GM23338 (cell line): Measurements from ENCODE around the gene GET4. TPM values are rescaled to one million over a fixed set of nuclear protein-coding genes. Genes with fewer than 3 reads are reported as not detected.

Experiments
- ATAC-seq: fragments of 200-7000 bp; cut with Tn5 transposase; 3 replicates; pipeline ENCODE4 v1.9.1; 2020
- DNase-seq: peaks from one replicate; pipeline ENCODE4 v3.0.0-alpha.2; 2015; ENCODE audit warnings: low spot score
- H2AFZ ChIP-seq: fragments of 200-600 bp; sonication (generic); 2 replicates; pipeline ENCODE4 v1.8.0; 2016; ENCODE audit warnings: antibody characterized with exemption, mild to moderate bottlenecking, moderate library complexity
- H3F3A ChIP-seq: fragments of 200-600 bp; sonication (generic); replicated peaks from 2 replicates; pipeline ENCODE4 v1.8.0; 2017; ENCODE audit warnings: antibody characterized with exemption, mixed run types, low read depth
- H3K27ac ChIP-seq: fragments of 200-600 bp; sonication (generic); 2 replicates; pipeline ENCODE4 v1.6.1; 2016; ENCODE audit warnings: low read depth
- H3K27me3 ChIP-seq: fragments of 200-600 bp; sonication (generic); 2 replicates; pipeline ENCODE4 v1.8.0; 2016; ENCODE audit warnings: mild to moderate bottlenecking, mixed run types, moderate library complexity; ENCODE audit not compliant: insufficient read depth
- H3K36me3 ChIP-seq: fragments of 200-600 bp; sonication (generic); 2 replicates; pipeline ENCODE4 v1.8.0; 2016; ENCODE audit warnings: mild to moderate bottlenecking; ENCODE audit not compliant: insufficient read depth
- H3K4me1 ChIP-seq: fragments of 200-600 bp; sonication (generic); 2 replicates; pipeline ENCODE4 v1.8.0; 2016; ENCODE audit warnings: mild to moderate bottlenecking, moderate library complexity; ENCODE audit not compliant: insufficient read depth
- H3K4me2 ChIP-seq: fragments of 200-600 bp; sonication (generic); 2 replicates; pipeline ENCODE4 v1.7.1; 2017; ENCODE audit warnings: mixed run types
- H3K4me3 ChIP-seq: fragments of 200-600 bp; sonication (generic); 2 replicates; pipeline ENCODE4 v1.6.1; 2016; ENCODE audit warnings: mixed run types
- H3K79me2 ChIP-seq: fragments of 200-600 bp; sonication (generic); replicated peaks from 2 replicates; pipeline ENCODE4 v1.8.0; 2017; ENCODE audit warnings: mild to moderate bottlenecking; ENCODE audit not compliant: insufficient read depth
- H3K9me2 ChIP-seq: fragments of 200-600 bp; sonication (generic); 2 replicates; pipeline ENCODE4 v1.8.0; 2017; ENCODE audit not compliant: insufficient read depth
- H4K20me1 ChIP-seq: fragments of 200-600 bp; sonication (generic); replicated peaks from 2 replicates; pipeline ENCODE4 v1.8.0; 2017; ENCODE audit warnings: mild to moderate bottlenecking; ENCODE audit not compliant: insufficient read depth
- H3K27ac Mint-ChIP-seq: 2 replicates; pipeline ENCODE4 v1.8.0; 2020; ENCODE audit warnings: inconsistent platforms, mild to moderate bottlenecking, moderate library complexity, mixed read lengths
- H3K27me3 Mint-ChIP-seq: 3 replicates; pipeline ENCODE4 v1.8.0; 2022; ENCODE audit warnings: low read depth, mild to moderate bottlenecking, moderate library complexity, mixed read lengths, inconsistent platforms; ENCODE audit not compliant: insufficient read depth, poor library complexity
- H3K36me3 Mint-ChIP-seq: 3 replicates; pipeline ENCODE4 v1.8.0; 2021; ENCODE audit warnings: low read depth, mild to moderate bottlenecking, inconsistent platforms, moderate library complexity, mixed read lengths
- H3K4me1 Mint-ChIP-seq: 3 replicates; pipeline ENCODE4 v1.8.0; 2020; ENCODE audit warnings: mild to moderate bottlenecking, inconsistent platforms, mixed read lengths
- H3K4me3 Mint-ChIP-seq: 3 replicates; pipeline ENCODE4 v1.8.0; 2021; ENCODE audit warnings: moderate library complexity, mild to moderate bottlenecking, inconsistent platforms, mixed read lengths
- H3K9me3 Mint-ChIP-seq: 3 replicates; pipeline ENCODE4 v1.8.0; 2020; ENCODE audit warnings: moderate library complexity, mild to moderate bottlenecking, inconsistent platforms, mixed read lengths
- CREB1 ChIP-seq: fragments of 250-450 bp; sonication (Bioruptor Pico); IDR thresholded peaks from 2 replicates; pipeline ENCODE4 v1.5.0; 2020; ENCODE audit warnings: low read depth, mild to moderate bottlenecking, moderate library complexity
- EZH2 ChIP-seq: fragments of 200-600 bp; sonication (generic); IDR thresholded peaks from one replicate; pipeline ENCODE4 v1.8.0; 2017; ENCODE audit warnings: antibody characterized with exemption, mild to moderate bottlenecking, low read depth; ENCODE audit not compliant: unreplicated experiment
- EZH2phosphoT487 ChIP-seq: fragments of 200-600 bp; sonication (generic); IDR thresholded peaks from one replicate; pipeline ENCODE4 v1.8.1; 2018; ENCODE audit warnings: antibody characterized with exemption; ENCODE audit not compliant: unreplicated experiment
- JUNB ChIP-seq: IDR thresholded peaks from one replicate; pipeline ENCODE4 v1.6.1; 2016; ENCODE audit warnings: antibody characterized with exemption; ENCODE audit not compliant: unreplicated experiment
- NANOG ChIP-seq: IDR thresholded peaks from 2 replicates; pipeline ENCODE4 v1.6.1; 2016; ENCODE audit warnings: antibody characterized with exemption, borderline replicate concordance
- POLR2AphosphoS5 ChIP-seq: IDR thresholded peaks from 2 replicates; pipeline ENCODE4 v1.6.1; 2016; ENCODE audit warnings: antibody characterized with exemption, low read depth
- STAT1 ChIP-seq: IDR thresholded peaks from one replicate; pipeline ENCODE4 v1.6.1; 2016; ENCODE audit warnings: antibody characterized with exemption; ENCODE audit not compliant: unreplicated experiment
- ZNF114 ChIP-seq: fragments of 250-450 bp; sonication (Bioruptor Pico); IDR thresholded peaks from 2 replicates; pipeline ENCODE4 v1.5.0; 2020; ENCODE audit warnings: mild to moderate bottlenecking, moderate library complexity
- ZNF331 ChIP-seq: fragments of 250-450 bp; sonication (Bioruptor Pico); IDR thresholded peaks from 2 replicates; pipeline ENCODE4 v1.5.0; 2020; ENCODE audit warnings: low read depth, mild to moderate bottlenecking, moderate library complexity
- polyA plus RNA-seq: library from polyadenylated mRNA; unstranded; fragments of >200 nt; fragmentation: Nextera tagmentation; extraction: Ambion mirVana; gene quantifications from 2 replicates; pipeline ENCODE4 v1.2.1, GENCODE V29; 2016
- total RNA-seq: library from RNA; depleted of rRNA; stranded (reverse); fragments of >200 nt; shearing (Covaris generic); gene quantifications from 2 replicates; pipeline ENCODE4 v1.2.3, GENCODE V29; 2014
- TF ChIP-seq, protein P1 (sequence below), 2 experiments: fragments of 200-600 bp in 1 of 2; sonication (generic) in 1 of 2; conservative IDR thresholded peaks; 2 replicates each; pipeline versions ENCODE4 v1.5.1 to v1.6.1; 2016 to 2017; ENCODE audit warnings: antibody characterized with exemption in 2 of 2, low read depth in 2 of 2, mild to moderate bottlenecking in 2 of 2, moderate library complexity in 1 of 2
- TF ChIP-seq, protein P2 (sequence below): IDR thresholded peaks from 2 replicates; pipeline ENCODE4 v1.6.1; 2016; ENCODE audit warnings: antibody characterized with exemption
- TF ChIP-seq, protein P3 (sequence below): IDR thresholded peaks from one replicate; pipeline ENCODE4 v1.6.1; 2018; ENCODE audit warnings: antibody characterized with exemption; ENCODE audit not compliant: unreplicated experiment
- TF ChIP-seq, protein P4 (sequence below): fragments of 250-450 bp; sonication (Bioruptor Pico); IDR thresholded peaks from 2 replicates; pipeline ENCODE4 v1.5.0; 2020; ENCODE audit warnings: mild to moderate bottlenecking, moderate library complexity

GET4 gene
- total and polyA plus RNA-seq, 2 experiments from 2014 or later = 48.0 to 79.1 TPM

DNA sequence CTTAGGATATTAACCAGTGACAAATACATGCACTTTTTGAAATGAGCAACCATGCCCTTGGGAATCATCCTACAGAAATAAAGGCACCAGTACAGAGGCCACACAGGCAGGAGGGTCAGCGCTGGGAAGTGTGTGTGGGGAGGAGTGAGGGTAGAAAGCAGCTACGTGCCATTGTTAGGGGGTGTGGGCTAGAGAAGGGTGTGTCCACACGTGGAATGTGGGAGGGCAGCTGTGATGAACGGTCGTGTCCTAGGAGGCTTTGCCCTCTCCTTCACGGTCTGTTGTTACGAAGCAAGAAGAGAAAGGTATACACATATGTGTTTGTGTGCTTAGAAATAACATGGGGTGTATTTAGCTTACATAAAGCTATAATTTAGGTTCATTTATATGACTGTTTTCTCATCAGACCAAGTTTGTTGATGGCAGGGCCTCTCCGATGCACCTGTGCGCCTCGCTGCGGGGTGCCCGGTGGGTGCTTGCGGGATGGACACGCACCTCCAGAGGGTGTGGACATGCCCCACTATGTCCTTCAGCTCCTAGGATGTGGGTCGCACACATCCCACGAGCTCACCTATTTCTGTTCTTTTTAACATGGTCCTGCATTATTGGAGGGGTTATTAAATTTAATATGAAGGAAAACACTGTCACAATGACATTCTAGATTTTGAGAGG is 16.9 kb upstream of the GET4 start:
- Mint-ChIP-seq H3K27ac (no peak overlapping the region), H3K9me3 (no peaks in the 10 kb centered on the region), H3K4me3 (no peak overlapping the region), H3K4me1 (no peaks in the 10 kb centered on the region; the same call in 2 of the 3 replicates), H3K27me3 (peaks cover 2% of the 10 kb centered on the region), H3K36me3 (peaks cover 87% of the 10 kb centered on the region)
- Histone ChIP-seq H3K79me2 (no peaks in the 10 kb centered on the region), H3F3A (no peaks in the 10 kb centered on the region), H3K36me3 (peaks cover 35% of the 10 kb centered on the region; the same call in 1 of the 2 replicates), H3K27ac (no peak overlapping the region), H3K4me3 (no peak overlapping the region), H2AFZ (no peak overlapping the region), H3K9me2 (no peaks in the 10 kb centered on the region), H3K27me3 (no peaks in the 10 kb centered on the region), H3K4me1 (no peaks in the 10 kb centered on the region), H4K20me1 (peaks cover 7% of the 10 kb centered on the region; the same call in 1 of the 2 replicates), H3K4me2 (no peak overlapping the region)
- TF ChIP-seq, protein P1, sequence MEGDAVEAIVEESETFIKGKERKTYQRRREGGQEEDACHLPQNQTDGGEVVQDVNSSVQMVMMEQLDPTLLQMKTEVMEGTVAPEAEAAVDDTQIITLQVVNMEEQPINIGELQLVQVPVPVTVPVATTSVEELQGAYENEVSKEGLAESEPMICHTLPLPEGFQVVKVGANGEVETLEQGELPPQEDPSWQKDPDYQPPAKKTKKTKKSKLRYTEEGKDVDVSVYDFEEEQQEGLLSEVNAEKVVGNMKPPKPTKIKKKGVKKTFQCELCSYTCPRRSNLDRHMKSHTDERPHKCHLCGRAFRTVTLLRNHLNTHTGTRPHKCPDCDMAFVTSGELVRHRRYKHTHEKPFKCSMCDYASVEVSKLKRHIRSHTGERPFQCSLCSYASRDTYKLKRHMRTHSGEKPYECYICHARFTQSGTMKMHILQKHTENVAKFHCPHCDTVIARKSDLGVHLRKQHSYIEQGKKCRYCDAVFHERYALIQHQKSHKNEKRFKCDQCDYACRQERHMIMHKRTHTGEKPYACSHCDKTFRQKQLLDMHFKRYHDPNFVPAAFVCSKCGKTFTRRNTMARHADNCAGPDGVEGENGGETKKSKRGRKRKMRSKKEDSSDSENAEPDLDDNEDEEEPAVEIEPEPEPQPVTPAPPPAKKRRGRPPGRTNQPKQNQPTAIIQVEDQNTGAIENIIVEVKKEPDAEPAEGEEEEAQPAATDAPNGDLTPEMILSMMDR (conservative IDR thresholded peaks at IDR 0.05; ENCODE audit: low read depth in 2 of 2) = no peak
- TF ChIP-seq, protein P2, sequence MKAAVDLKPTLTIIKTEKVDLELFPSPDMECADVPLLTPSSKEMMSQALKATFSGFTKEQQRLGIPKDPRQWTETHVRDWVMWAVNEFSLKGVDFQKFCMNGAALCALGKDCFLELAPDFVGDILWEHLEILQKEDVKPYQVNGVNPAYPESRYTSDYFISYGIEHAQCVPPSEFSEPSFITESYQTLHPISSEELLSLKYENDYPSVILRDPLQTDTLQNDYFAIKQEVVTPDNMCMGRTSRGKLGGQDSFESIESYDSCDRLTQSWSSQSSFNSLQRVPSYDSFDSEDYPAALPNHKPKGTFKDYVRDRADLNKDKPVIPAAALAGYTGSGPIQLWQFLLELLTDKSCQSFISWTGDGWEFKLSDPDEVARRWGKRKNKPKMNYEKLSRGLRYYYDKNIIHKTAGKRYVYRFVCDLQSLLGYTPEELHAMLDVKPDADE = no peak
- TF ChIP-seq NANOG (no peak), STAT1 (no peak), JUNB (no peak), ZNF114 (CRISPR knock-in tag) (no peak), EZH2 (no peak), POLR2AphosphoS5 (no peak), ZNF331 (CRISPR knock-in tag) (no peak), EZH2phosphoT487 (no peak), CREB1 (CRISPR knock-in tag) (no peak)
- TF ChIP-seq, protein P3, sequence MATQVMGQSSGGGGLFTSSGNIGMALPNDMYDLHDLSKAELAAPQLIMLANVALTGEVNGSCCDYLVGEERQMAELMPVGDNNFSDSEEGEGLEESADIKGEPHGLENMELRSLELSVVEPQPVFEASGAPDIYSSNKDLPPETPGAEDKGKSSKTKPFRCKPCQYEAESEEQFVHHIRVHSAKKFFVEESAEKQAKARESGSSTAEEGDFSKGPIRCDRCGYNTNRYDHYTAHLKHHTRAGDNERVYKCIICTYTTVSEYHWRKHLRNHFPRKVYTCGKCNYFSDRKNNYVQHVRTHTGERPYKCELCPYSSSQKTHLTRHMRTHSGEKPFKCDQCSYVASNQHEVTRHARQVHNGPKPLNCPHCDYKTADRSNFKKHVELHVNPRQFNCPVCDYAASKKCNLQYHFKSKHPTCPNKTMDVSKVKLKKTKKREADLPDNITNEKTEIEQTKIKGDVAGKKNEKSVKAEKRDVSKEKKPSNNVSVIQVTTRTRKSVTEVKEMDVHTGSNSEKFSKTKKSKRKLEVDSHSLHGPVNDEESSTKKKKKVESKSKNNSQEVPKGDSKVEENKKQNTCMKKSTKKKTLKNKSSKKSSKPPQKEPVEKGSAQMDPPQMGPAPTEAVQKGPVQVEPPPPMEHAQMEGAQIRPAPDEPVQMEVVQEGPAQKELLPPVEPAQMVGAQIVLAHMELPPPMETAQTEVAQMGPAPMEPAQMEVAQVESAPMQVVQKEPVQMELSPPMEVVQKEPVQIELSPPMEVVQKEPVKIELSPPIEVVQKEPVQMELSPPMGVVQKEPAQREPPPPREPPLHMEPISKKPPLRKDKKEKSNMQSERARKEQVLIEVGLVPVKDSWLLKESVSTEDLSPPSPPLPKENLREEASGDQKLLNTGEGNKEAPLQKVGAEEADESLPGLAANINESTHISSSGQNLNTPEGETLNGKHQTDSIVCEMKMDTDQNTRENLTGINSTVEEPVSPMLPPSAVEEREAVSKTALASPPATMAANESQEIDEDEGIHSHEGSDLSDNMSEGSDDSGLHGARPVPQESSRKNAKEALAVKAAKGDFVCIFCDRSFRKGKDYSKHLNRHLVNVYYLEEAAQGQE = no peak
- TF ChIP-seq, protein P4, sequence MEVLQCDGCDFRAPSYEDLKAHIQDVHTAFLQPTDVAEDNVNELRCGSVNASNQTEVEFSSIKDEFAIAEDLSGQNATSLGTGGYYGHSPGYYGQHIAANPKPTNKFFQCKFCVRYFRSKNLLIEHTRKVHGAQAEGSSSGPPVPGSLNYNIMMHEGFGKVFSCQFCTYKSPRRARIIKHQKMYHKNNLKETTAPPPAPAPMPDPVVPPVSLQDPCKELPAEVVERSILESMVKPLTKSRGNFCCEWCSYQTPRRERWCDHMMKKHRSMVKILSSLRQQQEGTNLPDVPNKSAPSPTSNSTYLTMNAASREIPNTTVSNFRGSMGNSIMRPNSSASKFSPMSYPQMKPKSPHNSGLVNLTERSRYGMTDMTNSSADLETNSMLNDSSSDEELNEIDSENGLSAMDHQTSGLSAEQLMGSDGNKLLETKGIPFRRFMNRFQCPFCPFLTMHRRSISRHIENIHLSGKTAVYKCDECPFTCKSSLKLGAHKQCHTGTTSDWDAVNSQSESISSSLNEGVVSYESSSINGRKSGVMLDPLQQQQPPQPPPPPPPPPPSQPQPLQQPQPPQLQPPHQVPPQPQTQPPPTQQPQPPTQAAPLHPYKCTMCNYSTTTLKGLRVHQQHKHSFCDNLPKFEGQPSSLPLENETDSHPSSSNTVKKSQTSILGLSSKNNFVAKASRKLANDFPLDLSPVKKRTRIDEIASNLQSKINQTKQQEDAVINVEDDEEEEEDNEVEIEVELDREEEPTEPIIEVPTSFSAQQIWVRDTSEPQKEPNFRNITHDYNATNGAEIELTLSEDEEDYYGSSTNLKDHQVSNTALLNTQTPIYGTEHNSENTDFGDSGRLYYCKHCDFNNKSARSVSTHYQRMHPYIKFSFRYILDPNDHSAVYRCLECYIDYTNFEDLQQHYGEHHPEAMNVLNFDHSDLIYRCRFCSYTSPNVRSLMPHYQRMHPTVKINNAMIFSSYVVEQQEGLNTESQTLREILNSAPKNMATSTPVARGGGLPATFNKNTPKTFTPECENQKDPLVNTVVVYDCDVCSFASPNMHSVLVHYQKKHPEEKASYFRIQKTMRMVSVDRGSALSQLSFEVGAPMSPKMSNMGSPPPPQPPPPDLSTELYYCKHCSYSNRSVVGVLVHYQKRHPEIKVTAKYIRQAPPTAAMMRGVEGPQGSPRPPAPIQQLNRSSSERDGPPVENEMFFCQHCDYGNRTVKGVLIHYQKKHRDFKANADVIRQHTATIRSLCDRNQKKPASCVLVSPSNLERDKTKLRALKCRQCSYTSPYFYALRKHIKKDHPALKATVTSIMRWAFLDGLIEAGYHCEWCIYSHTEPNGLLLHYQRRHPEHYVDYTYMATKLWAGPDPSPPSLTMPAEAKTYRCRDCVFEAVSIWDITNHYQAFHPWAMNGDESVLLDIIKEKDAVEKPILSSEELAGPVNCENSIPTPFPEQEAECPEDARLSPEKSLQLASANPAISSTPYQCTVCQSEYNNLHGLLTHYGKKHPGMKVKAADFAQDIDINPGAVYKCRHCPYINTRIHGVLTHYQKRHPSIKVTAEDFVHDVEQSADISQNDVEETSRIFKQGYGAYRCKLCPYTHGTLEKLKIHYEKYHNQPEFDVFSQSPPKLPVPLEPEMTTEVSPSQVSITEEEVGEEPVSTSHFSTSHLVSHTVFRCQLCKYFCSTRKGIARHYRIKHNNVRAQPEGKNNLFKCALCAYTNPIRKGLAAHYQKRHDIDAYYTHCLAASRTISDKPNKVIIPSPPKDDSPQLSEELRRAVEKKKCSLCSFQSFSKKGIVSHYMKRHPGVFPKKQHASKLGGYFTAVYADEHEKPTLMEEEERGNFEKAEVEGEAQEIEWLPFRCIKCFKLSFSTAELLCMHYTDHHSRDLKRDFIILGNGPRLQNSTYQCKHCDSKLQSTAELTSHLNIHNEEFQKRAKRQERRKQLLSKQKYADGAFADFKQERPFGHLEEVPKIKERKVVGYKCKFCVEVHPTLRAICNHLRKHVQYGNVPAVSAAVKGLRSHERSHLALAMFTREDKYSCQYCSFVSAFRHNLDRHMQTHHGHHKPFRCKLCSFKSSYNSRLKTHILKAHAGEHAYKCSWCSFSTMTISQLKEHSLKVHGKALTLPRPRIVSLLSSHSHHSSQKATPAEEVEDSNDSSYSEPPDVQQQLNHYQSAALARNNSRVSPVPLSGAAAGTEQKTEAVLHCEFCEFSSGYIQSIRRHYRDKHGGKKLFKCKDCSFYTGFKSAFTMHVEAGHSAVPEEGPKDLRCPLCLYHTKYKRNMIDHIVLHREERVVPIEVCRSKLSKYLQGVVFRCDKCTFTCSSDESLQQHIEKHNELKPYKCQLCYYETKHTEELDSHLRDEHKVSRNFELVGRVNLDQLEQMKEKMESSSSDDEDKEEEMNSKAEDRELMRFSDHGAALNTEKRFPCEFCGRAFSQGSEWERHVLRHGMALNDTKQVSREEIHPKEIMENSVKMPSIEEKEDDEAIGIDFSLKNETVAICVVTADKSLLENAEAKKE = no peak
- no peak for DNase-seq
- ATAC-seq = no peak
